Astrocyte of the hippocampus (primary cell): Measurements from ENCODE around the gene KLHL11.
"Not testable (repeated sequence)": the region's sequence is repeated elsewhere in the genome, so short reads cannot be mapped to it uniquely, and the experiment has no call there.

ENCODE experiments used
- DNase-seq: peaks from one replicate; pipeline ENCODE4 v3.0.0; 2011; ENCODE audit warnings: low read depth, low spot score

KLHL11 gene

GRCh38 chr17:41837761-41838538, 27.3 kb downstream of the KLHL11 start, which contains the start of gene KLHL10:
Gene KLHL10, plus strand, starts transcription at chr17:41837825. Its CDS starts 108 bp downstream, at chr17:41837933.
- no peak for DNase-seq

GRCh38 chr17:41836550-41837196, 28.6 kb downstream of the KLHL11 start:
- no peak for DNase-seq

GRCh38 chr17:41835800-41836549, 29.2 kb downstream of the KLHL11 start, which contains the start of gene NT5C3B:
Gene NT5C3B, minus strand, starts transcription at chr17:41836232. Its CDS starts 39 bp downstream, at chr17:41836193.
- DNase-seq, result peak; percentile 79

- DNase-seq, result no peak
Observed at GRCh38 chr17:41835214-41835799, 29.9 kb downstream of the KLHL11 start.

GRCh38 chr17:41829961-41830360, 35.3 kb downstream of the KLHL11 start:
- DNase-seq, result not testable (repeated sequence)

GRCh38 chr17:41825175-41825845, 39.9 kb downstream of the KLHL11 start:
- DNase-seq, result no peak

- no peak for DNase-seq
Observed at GRCh38 chr17:41824086-41824485, 41.1 kb downstream of the KLHL11 start.

- DNase-seq, result no peak
Observed at GRCh38 chr17:41823580-41823979, 41.6 kb downstream of the KLHL11 start.

- no peak for DNase-seq
Observed at GRCh38 chr17:41823141-41823524, 42.1 kb downstream of the KLHL11 start.

- DNase-seq, result no peak
Observed at GRCh38 chr17:41822216-41823140, 42.7 kb downstream of the KLHL11 start.

- no peak for DNase-seq
Observed at GRCh38 chr17:41821776-41822175, 43.4 kb downstream of the KLHL11 start.

- DNase-seq, result no peak
Observed at GRCh38 chr17:41818024-41818423, 47.2 kb downstream of the KLHL11 start.

- no peak for DNase-seq
Observed at GRCh38 chr17:41816637-41817320, 48.4 kb downstream of the KLHL11 start.

- DNase-seq, result peak; percentile 42
Observed at GRCh38 chr17:41814195-41814594, 51.0 kb downstream of the KLHL11 start.

- peak; percentile 39 for DNase-seq
Observed at GRCh38 chr17:41813699-41814124, 51.5 kb downstream of the KLHL11 start.

GRCh38 chr17:41813152-41813680, 52.0 kb downstream of the KLHL11 start:
- peak; percentile 25 for DNase-seq

- DNase-seq, result peak; percentile 94
Observed at GRCh38 chr17:41812381-41813151, 52.7 kb downstream of the KLHL11 start, which contains the start of gene FKBP10. Gene FKBP10, plus strand, starts transcription at chr17:41813004. Its CDS starts 31 bp downstream, at chr17:41813035.
